Measurements from ENCODE around the gene HOOK1. TPM values are rescaled to one million over a fixed set of nuclear protein-coding genes. Genes with fewer than 3 reads are reported as not detected.

Gene HOOK1
- total and polyA plus RNA-seq, 2 donors (not counting 3 experiments of a cell fraction or from before 2014, with no cell fraction given) = not detected

DNA sequence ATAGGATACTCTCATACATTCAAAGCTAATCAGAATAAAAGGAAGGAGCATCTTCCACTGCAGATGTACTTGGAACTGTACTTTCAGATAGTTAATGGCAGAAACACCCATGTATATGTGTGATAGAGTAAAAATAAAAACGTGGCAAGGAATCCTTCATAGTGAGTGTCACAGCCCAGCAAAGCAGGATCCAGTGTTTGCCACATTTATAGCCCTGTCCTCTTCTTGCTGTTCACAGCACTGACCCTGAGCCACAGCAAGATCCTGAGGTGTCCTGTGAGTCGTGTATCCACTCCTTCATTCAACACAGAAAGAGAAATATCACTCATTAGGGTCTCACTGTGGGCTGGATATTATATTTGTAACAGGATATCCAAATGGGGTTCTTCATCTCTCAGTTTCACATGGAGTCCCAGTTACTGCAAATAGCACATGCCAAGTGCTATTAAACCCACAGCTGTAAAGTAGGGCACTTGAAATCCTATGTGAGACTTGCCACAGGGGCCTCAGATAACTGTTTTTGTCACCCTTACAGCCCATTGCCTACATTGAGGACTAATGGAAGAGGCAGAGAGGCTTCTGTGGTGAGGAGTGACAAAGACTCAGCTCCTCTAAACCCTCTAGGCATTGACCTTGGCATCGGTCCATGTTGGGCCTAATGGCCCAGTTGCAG, 70.5 kb downstream of the HOOK1 start:
- Histone ChIP-seq H3K9ac (replicated peaks; ENCODE audit: extremely low read depth, insufficient read depth, low read length) (no peak overlapping the region), H3K4me2 (ENCODE audit: insufficient read depth, low read length) (no peak overlapping the region), H4K20me1 (replicated peaks; ENCODE audit: control insufficient read depth, extremely low read depth, insufficient read depth, low read length) (no peaks in the 10 kb centered on the region), H3K36me3 (ENCODE audit: control insufficient read depth in 2 of 2, extremely low read depth in 1 of 2, insufficient read depth in 2 of 2, low read length in 2 of 2) (no peaks in the 10 kb centered on the region), H3K27me3 (ENCODE audit: control insufficient read depth in 2 of 2, insufficient read depth in 2 of 2, low read length in 2 of 2) (no peaks in the 10 kb centered on the region), H3K4me3 (replicated peaks in 1 of 3; ENCODE audit: insufficient read depth in 1 of 3, low read depth in 1 of 3, low read length in 3 of 3) (no peak overlapping the region), H3K4me1 (ENCODE audit: control insufficient read depth, extremely low read depth, insufficient read depth, low read length) (peaks cover 2% of the 10 kb centered on the region), H3K79me2 (ENCODE audit: control insufficient read depth, insufficient read depth, low read length) (no peaks in the 10 kb centered on the region), H3K9me1 (replicated peaks; ENCODE audit: control insufficient read depth, extremely low read depth, insufficient read depth, low read length) (no peaks in the 10 kb centered on the region), H3K27ac (ENCODE audit: insufficient read depth, low read depth, low read length) (no peak overlapping the region), H3K9me3 (replicated peaks; ENCODE audit: control insufficient read depth, insufficient read depth, low read length) (no peaks in the 10 kb centered on the region), H2AFZ (ENCODE audit: low read depth, low read length) (no peak overlapping the region)
- no peak for FAIRE-seq
- POLR2A ChIA-PET = no interaction called here
- no TSS peak for BruUV-seq (replicated peaks)
- intact Hi-C loops (cut with micrococcal nuclease) (no loop called here), dilution Hi-C loops (cut with MboI; ENCODE audit: extremely low pct_ligation_motif_present, low sequenced_read_pairs) (no loop called here)
- DNase-seq (ENCODE audit: low read depth, low spot score) = no peak
- TF ChIP-seq FOS (IDR thresholded peaks at IDR 0.05; ENCODE audit: borderline replicate concordance, insufficient read depth, low read length) (no peak), POLR2A (IDR thresholded peaks at IDR 0.05; ENCODE audit: low read depth, low read length) (no peak), MYC (IDR thresholded peaks at IDR 0.05; ENCODE audit: low read depth, low read length) (no peak), JUN (IDR thresholded peaks at IDR 0.05; ENCODE audit: borderline replicate concordance, insufficient read depth, insufficient read length, low read depth) (no peak), POLR2AphosphoS5 (IDR thresholded peaks at IDR 0.05; ENCODE audit: insufficient read depth, low read depth, low read length) (no peak), EZH2 (IDR thresholded peaks at IDR 0.05; ENCODE audit: borderline replicate concordance, low read depth, low read length, severe bottlenecking) (no peak), GATA2 (IDR thresholded peaks at IDR 0.05; ENCODE audit: insufficient read depth, insufficient read length, low read depth, low read length) (no peak)
- TF ChIP-seq, protein P1, sequence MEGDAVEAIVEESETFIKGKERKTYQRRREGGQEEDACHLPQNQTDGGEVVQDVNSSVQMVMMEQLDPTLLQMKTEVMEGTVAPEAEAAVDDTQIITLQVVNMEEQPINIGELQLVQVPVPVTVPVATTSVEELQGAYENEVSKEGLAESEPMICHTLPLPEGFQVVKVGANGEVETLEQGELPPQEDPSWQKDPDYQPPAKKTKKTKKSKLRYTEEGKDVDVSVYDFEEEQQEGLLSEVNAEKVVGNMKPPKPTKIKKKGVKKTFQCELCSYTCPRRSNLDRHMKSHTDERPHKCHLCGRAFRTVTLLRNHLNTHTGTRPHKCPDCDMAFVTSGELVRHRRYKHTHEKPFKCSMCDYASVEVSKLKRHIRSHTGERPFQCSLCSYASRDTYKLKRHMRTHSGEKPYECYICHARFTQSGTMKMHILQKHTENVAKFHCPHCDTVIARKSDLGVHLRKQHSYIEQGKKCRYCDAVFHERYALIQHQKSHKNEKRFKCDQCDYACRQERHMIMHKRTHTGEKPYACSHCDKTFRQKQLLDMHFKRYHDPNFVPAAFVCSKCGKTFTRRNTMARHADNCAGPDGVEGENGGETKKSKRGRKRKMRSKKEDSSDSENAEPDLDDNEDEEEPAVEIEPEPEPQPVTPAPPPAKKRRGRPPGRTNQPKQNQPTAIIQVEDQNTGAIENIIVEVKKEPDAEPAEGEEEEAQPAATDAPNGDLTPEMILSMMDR (IDR thresholded peaks at IDR 0.05; ENCODE audit: extremely low read depth in 1 of 2, insufficient read depth in 1 of 2, low read depth in 1 of 2, low read length in 2 of 2) = no peak
- TF ChIP-seq, protein P2, sequence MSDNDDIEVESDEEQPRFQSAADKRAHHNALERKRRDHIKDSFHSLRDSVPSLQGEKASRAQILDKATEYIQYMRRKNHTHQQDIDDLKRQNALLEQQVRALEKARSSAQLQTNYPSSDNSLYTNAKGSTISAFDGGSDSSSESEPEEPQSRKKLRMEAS (IDR thresholded peaks at IDR 0.05; ENCODE audit: insufficient read depth, insufficient read length) = no peak
- CTCF ChIA-PET = interaction anchor here (0.9 to 11.5 kb wide), 3 partner anchors 61 to 86 kb away, joined by 3 to 366 read pairs (median 3); no protein-coding TSS in a partner anchor

Data from endothelial cell of umbilical vein (primary cell).